NB4 (cell line): ENCODE results near the gene LGR4.

Experiments used
- MAX ChIP-seq: IDR thresholded peaks from 2 replicates; pipeline ENCODE4 v1.6.1; 2011; ENCODE audit warnings: low read depth, low read length
- MYC ChIP-seq: IDR thresholded peaks from 2 replicates; pipeline ENCODE4 v1.6.1; 2011; ENCODE audit warnings: low read depth, low read length
- POLR2A ChIP-seq: IDR thresholded peaks from 2 replicates; pipeline ENCODE4 v1.6.1; 2011; ENCODE audit warnings: mild to moderate bottlenecking; ENCODE audit not compliant: insufficient read length; ENCODE audit errors: extremely low read depth
- TF ChIP-seq, protein P1 (sequence below): IDR thresholded peaks from one replicate; pipeline ENCODE4 v1.5.1; 2012; ENCODE audit warnings: low read depth, low read length

- TF ChIP-seq, protein P1, sequence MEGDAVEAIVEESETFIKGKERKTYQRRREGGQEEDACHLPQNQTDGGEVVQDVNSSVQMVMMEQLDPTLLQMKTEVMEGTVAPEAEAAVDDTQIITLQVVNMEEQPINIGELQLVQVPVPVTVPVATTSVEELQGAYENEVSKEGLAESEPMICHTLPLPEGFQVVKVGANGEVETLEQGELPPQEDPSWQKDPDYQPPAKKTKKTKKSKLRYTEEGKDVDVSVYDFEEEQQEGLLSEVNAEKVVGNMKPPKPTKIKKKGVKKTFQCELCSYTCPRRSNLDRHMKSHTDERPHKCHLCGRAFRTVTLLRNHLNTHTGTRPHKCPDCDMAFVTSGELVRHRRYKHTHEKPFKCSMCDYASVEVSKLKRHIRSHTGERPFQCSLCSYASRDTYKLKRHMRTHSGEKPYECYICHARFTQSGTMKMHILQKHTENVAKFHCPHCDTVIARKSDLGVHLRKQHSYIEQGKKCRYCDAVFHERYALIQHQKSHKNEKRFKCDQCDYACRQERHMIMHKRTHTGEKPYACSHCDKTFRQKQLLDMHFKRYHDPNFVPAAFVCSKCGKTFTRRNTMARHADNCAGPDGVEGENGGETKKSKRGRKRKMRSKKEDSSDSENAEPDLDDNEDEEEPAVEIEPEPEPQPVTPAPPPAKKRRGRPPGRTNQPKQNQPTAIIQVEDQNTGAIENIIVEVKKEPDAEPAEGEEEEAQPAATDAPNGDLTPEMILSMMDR = no peak
- TF ChIP-seq MYC (no peak), POLR2A (no peak), MAX (no peak)
Observed at GRCh38 chr11:27383645-27384044, 88.9 kb downstream of the LGR4 start.
